Measurements from ENCODE around the gene FLNC.
A peak's percentile ranks its signal among the peaks of the same experiment; 100 is the strongest.

GRCh38 chr7:128865996-128866877 is 36.0 kb downstream of the FLNC start:
- TF ChIP-seq CTCF (IDR thresholded peaks at IDR 0.05 in 8 of 11, conservative IDR thresholded peaks at IDR 0.05 in 3 of 11) (no peak), POLR2A (IDR thresholded peaks at IDR 0.05) (no peak), POLR2AphosphoS5 (IDR thresholded peaks at IDR 0.05) (peak in 1 of 3 donors; percentile 55)
